SK-MEL-5 (cell line): Measurements from ENCODE around the gene ARSK. TPM values are rescaled to one million over a fixed set of nuclear protein-coding genes. Genes with fewer than 3 reads are reported as not detected.
"Not testable (repeated sequence)": the region's sequence is repeated elsewhere in the genome, so short reads cannot be mapped to it uniquely, and the experiment has no call there.

Experiments
- DNase-seq: peaks from one replicate; pipeline ENCODE4 v3.0.0-alpha.2; 2016; ENCODE audit warnings: low read depth, low spot score
- in situ Hi-C: cut with HindIII; loops from 2 replicates; pipeline ENCODE4 v1.10.0; 2016; ENCODE audit warnings: low sequenced_read_pairs, high pct_unique_total_duplicates, low pct_unique_long_range_greater_than_20kb
- total RNA-seq: library from RNA; depleted of rRNA; stranded (reverse); fragments of >200 nt; shearing (Covaris generic); gene quantifications from 2 replicates; pipeline ENCODE4 v1.2.3, GENCODE V29; 2014

The ARSK gene
- total RNA-seq, 1 experiment from 2014 or later, result 3.9 TPM

- DNase-seq, in situ Hi-C loops: not testable (repeated sequence)
These were observed 78.0 kb downstream of the ARSK start for GRCh38 chr5:95632942-95633341.

- in situ Hi-C loops, result no loop called here
- DNase-seq, result no peak
These were observed 78.8 kb downstream of the ARSK start for GRCh38 chr5:95633671-95634070.

- no peak for DNase-seq
- in situ Hi-C loops, result no loop called here
These were observed 79.2 kb downstream of the ARSK start for GRCh38 chr5:95634081-95634480.

GRCh38 chr5:95638632-95639031 lies 83.7 kb downstream of the ARSK start:
- DNase-seq, result no peak
- in situ Hi-C loops, result no loop called here

GRCh38 chr5:95641741-95642220 lies 86.9 kb downstream of the ARSK start:
- in situ Hi-C loops, result no loop called here
- DNase-seq, result no peak

GRCh38 chr5:95643152-95643551 lies 88.3 kb downstream of the ARSK start:
- no peak for DNase-seq
- in situ Hi-C loops, result no loop called here

GRCh38 chr5:95644351-95645042 lies 89.6 kb downstream of the ARSK start:
- peak; percentile 81 for DNase-seq
- in situ Hi-C loops, result no loop called here

GRCh38 chr5:95646226-95646568 lies 91.3 kb downstream of the ARSK start:
- DNase-seq, in situ Hi-C loops: not testable (repeated sequence)

- DNase-seq, result peak; percentile 89
- in situ Hi-C loops, result no loop called here
These were observed 91.9 kb downstream of the ARSK start, which contains the start of gene RFESD for GRCh38 chr5:95646569-95647431. Gene RFESD (plus strand): TSS chr5:95646777. CDS start chr5:95652272, 5,495 bp downstream.

GRCh38 chr5:95647886-95648860 lies 93.3 kb downstream of the ARSK start:
- in situ Hi-C loops, result no loop called here
- no peak for DNase-seq

- no peak for DNase-seq
- in situ Hi-C loops, result no loop called here
These were observed 94.4 kb downstream of the ARSK start for GRCh38 chr5:95649274-95649673.

- no peak for DNase-seq
- in situ Hi-C loops, result loop anchor here (25.0 kb wide), 1 partner anchor 112 kb away; no protein-coding TSS in a partner anchor
These were observed 95.1 kb downstream of the ARSK start for GRCh38 chr5:95649842-95650620.

GRCh38 chr5:95652849-95653248 lies 97.9 kb downstream of the ARSK start:
- in situ Hi-C loops, result loop anchor here (25.0 kb wide), 1 partner anchor 109 kb away; no protein-coding TSS in a partner anchor
- no peak for DNase-seq

GRCh38 chr5:95654196-95654595 lies 99.3 kb downstream of the ARSK start:
- in situ Hi-C loops, result loop anchor here (25.0 kb wide), 1 partner anchor 108 kb away; no protein-coding TSS in a partner anchor
- DNase-seq, result no peak
